HepG2 (cell line): ENCODE data around the gene SLC25A28.

Experiments used
- FOSL2 ChIP-seq: sonication (generic); formaldehyde crosslinking; IDR thresholded peaks from 2 replicates; pipeline ENCODE4 v1.4.0; 2020; ENCODE audit warnings: missing genetic modification reagents
- PAWR ChIP-seq: sonication (generic); formaldehyde crosslinking; IDR thresholded peaks from 2 replicates; pipeline ENCODE4 v1.4.0; 2020; ENCODE audit warnings: missing genetic modification reagents, mild to moderate bottlenecking, borderline replicate concordance
- PTBP1 ChIP-seq: fragments of 200-400 bp; formaldehyde crosslinking; IDR thresholded peaks from 2 replicates; pipeline ENCODE4 v1.6.1; 2018; ENCODE audit warnings: low read length, low read depth; ENCODE audit not compliant: poor library complexity, severe bottlenecking
- RBM22 ChIP-seq: fragments of 200-400 bp; formaldehyde crosslinking; optimal IDR thresholded peaks from 2 replicates; pipeline ENCODE3; 2017; ENCODE audit warnings: mild to moderate bottlenecking, low read length, moderate library complexity
- ZNF10 ChIP-seq: sonication (generic); formaldehyde crosslinking; IDR thresholded peaks from 2 replicates; pipeline ENCODE4 v1.4.0; 2020; ENCODE audit warnings: mild to moderate bottlenecking, low read depth, missing genetic modification reagents, borderline replicate concordance
- ZNF30 ChIP-seq: sonication (generic); formaldehyde crosslinking; IDR thresholded peaks from 2 replicates; pipeline ENCODE4 v1.5.0; 2020; ENCODE audit warnings: mild to moderate bottlenecking, missing genetic modification reagents
- TF ChIP-seq, protein P1 (sequence below): IDR thresholded peaks from 2 replicates; pipeline ENCODE4 v1.6.1; 2016

DNA sequence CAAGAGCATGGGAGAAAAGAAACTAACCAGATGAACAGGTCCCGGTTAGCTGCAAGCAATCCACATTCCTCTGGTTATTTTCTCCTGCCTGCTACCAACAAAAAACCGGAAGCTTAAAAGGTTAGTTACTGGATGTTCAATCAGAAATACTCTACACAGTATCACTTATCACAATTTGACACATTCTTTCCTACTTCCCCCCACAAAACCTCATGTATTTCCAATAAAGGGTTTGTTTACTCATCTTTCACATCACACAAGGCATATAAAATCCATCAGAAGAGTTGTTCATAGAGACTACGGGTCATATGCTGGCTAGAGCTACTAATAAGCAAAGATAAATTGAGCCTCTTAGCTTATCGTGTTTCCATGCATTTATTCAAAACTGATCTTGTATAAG is 4.8 kb downstream of the SLC25A28 start:
- TF ChIP-seq, protein P1, sequence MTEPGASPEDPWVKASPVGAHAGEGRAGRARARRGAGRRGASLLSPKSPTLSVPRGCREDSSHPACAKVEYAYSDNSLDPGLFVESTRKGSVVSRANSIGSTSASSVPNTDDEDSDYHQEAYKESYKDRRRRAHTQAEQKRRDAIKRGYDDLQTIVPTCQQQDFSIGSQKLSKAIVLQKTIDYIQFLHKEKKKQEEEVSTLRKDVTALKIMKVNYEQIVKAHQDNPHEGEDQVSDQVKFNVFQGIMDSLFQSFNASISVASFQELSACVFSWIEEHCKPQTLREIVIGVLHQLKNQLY = no peak
- TF ChIP-seq PTBP1 (no peak), FOSL2 (no peak), PAWR (no peak), ZNF10 (CRISPR knock-in tag) (no peak), ZNF30 (CRISPR knock-in tag) (no peak), RBM22 (no peak)
